HG03135 (cell line): ENCODE results near the gene MAP6D1.

Experiments used
- ATAC-seq: cut with Tn5 transposase; IDR thresholded peaks from one replicate; pipeline ENCODE4 v1.9.1; 2021; ENCODE audit warnings: mild to moderate bottlenecking, moderate library complexity; ENCODE audit not compliant: unreplicated experiment

The MAP6D1 gene

DNA sequence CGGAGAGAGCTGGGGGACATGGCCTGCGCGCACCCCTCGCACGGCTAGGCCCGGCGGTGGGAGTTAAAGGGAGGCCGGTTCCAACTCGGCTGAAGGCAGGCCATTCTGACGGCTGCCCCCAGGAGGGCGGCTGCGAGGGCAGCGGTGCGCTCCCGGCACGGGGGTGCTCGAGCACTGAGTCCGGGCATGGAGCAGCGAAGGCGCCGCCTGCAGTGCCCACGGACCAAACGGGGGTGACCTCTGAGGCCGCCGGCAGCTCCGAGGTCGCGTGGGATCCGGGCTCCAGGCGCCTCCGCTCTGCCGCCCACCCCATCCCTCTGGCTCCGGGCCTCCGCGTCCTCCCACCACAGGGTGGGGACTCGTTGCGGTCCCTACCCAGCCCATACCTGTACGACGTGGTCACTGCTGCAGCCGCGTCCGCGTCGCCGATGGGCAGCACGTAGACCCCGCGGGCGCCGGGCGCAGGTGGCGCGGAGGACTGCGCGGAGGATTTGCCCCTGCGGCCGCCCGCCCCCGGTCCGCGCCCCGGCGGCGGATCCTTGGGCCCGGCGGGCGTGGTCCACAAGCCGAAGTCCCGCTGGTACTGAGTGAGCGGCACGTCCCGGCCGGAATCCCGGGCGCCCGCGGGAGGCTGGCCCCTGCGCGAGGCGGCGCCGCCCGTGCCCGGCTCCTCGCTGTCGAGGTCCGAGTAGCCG is 469 bp downstream of the MAP6D1 start:
- no peak for ATAC-seq

GRCh38 chr3:183823963-183824362 is 1.4 kb downstream of the MAP6D1 start:
- no peak for ATAC-seq

GRCh38 chr3:183822631-183823030 is 2.7 kb downstream of the MAP6D1 start:
- ATAC-seq: no peak

GRCh38 chr3:183819831-183820230 is 5.5 kb downstream of the MAP6D1 start:
- no peak for ATAC-seq

- no peak for ATAC-seq
These were observed 6.4 kb downstream of the MAP6D1 start for GRCh38 chr3:183818706-183819624.

GRCh38 chr3:183818041-183818620 is 7.2 kb downstream of the MAP6D1 start:
- ATAC-seq: no peak

GRCh38 chr3:183817639-183818038 is 7.7 kb downstream of the MAP6D1 start:
- no peak for ATAC-seq

- no peak for ATAC-seq
These were observed 8.5 kb downstream of the MAP6D1 start for GRCh38 chr3:183816681-183817510.

DNA sequence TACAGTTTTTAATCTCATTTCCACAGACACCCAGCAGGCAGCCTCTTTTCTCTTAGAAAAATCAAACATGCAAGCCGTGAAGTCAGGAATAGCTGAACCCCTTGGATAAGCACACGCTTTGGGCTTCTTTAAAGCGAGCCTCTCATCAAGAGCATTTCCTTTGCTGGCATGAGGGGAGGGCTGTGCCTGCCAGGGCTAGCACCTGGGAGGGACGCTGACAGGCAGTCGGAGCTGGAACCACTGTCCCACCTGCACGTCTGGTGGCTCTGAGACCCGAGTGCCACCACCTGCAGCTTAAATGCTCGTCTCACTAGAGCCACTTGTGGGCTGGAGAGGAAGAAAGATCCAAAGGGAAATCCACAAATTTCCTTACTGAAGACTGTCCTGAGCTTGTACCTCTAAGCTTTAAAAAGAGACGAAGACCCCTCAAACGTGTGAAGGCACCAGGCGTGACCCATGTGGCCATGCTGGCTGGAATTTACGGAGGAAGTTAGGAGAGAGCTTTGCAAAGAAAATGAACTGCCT is 9.4 kb downstream of the MAP6D1 start:
- ATAC-seq: no peak

GRCh38 chr3:183815563-183815940 is 9.8 kb downstream of the MAP6D1 start:
- no peak for ATAC-seq

GRCh38 chr3:183814240-183814639 is 11.1 kb downstream of the MAP6D1 start:
- no peak for ATAC-seq

- ATAC-seq: no peak
These were observed 12.5 kb downstream of the MAP6D1 start for GRCh38 chr3:183812761-183813445.

- no peak for ATAC-seq
These were observed 13.7 kb downstream of the MAP6D1 start for GRCh38 chr3:183811638-183812037.

DNA sequence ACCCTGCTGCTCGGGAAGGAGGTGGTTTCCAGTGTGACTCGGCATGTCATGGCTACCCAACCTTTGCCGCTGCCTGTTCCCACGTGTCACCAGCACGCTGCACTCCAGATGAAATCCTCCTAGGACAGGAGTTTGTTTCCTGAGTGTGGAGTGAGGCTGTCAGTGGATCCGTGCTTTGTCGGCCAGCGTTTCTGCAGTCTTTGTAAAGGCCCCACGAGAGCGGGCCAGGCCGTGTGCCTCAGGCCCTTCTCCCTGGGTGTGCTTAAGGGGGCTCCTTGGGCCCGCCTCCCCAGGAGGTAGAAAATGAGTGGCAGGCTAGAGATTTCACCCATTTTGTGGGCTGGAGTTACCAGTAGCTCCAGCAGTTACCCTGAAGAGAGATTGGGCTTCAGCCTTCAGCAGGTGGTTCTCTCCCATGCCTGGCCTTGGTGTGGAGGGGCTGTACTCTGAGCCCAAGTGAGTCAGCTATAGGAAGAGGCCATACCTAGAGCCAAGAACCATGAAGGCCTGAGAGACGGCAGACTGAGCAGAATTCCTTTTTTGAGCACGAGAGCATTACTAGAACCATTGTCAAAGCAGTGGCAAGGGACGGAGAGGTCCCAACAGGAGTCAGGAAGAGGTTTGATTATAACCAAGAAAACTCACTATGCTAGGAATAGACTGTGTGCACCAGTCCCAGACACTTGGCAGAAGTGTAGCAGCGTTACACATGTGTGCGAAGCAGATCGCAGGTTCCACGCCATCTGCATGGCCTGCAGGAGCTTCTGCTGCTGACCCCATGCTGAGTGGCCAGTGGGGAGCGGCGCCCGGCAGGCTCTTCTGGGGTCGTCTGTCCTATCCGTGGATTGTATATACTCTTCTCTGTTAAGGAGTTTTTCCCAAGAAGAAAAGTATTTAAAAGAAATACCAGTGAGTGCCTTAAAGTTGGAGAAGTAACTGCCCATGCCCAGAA is 14.5 kb downstream of the MAP6D1 start:
- ATAC-seq: no peak

DNA sequence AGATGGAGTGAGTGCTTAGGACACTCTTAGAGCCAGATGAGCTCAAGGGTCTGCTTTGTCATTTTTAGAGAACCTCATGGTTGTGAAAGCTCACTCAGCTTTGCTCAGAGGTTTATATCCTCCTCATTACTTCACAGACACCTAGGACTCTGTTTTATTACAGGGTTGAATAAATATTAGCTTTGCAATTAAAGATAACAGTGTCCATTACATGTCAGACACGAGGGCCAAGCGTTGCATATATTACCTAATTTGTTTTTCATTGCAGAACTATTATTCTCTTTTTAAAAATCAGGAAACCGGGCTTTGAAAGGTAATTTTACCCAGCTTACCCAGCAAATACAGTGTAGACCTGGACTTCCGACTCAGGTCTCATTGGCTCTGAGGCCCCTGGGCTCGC is 16.1 kb downstream of the MAP6D1 start:
- no peak for ATAC-seq

- ATAC-seq: no peak
These were observed 17.0 kb downstream of the MAP6D1 start for GRCh38 chr3:183808355-183808754.

GRCh38 chr3:183807881-183808280 is 17.5 kb downstream of the MAP6D1 start:
- no peak for ATAC-seq

GRCh38 chr3:183807209-183807728 is 18.1 kb downstream of the MAP6D1 start:
- ATAC-seq: no peak

- no peak for ATAC-seq
These were observed 22.4 kb downstream of the MAP6D1 start for GRCh38 chr3:183802989-183803388.
